K562 (cell line): ENCODE data around the gene BPIFB2. TPM values are rescaled to one million over a fixed set of nuclear protein-coding genes. Genes with fewer than 3 reads are reported as not detected.

Experiments
- BRF1 ChIP-seq: IDR thresholded peaks from 3 replicates; pipeline ENCODE4 v1.6.1; 2011; ENCODE audit warnings: borderline replicate concordance, mild to moderate bottlenecking; ENCODE audit not compliant: insufficient read length; ENCODE audit errors: extremely low read depth
- CREBBP ChIP-seq: IDR thresholded peaks from one replicate; pipeline ENCODE4 v1.6.1; 2012; ENCODE audit warnings: low read depth, mild to moderate bottlenecking, control low read depth, inconsistent platforms, low read length
- CXXC5 ChIP-seq: fragments of 250-450 bp; sonication (Bioruptor Pico); IDR thresholded peaks from 2 replicates; pipeline ENCODE4 v1.8.0; 2022; ENCODE audit warnings: inconsistent platforms, mild to moderate bottlenecking, moderate library complexity
- ETS2 ChIP-seq: IDR thresholded peaks from 2 replicates; pipeline ENCODE4 v1.6.1; 2016; ENCODE audit warnings: borderline replicate concordance, missing genetic modification characterization, mild to moderate bottlenecking, moderate library complexity, missing compliant biosample characterization; ENCODE audit not compliant: poor library complexity, severe bottlenecking
- FOXA1 ChIP-seq: fragments of 450-650 bp; IDR thresholded peaks from 2 replicates; pipeline ENCODE4 v1.6.1; 2016; ENCODE audit warnings: mild to moderate bottlenecking, borderline replicate concordance
- PRMT5 ChIP-seq: sonication (generic); formaldehyde crosslinking; IDR thresholded peaks from 2 replicates; pipeline ENCODE4 v1.5.0; 2020; ENCODE audit warnings: missing genetic modification reagents
- SMARCB1 ChIP-seq: IDR thresholded peaks from 2 replicates; pipeline ENCODE4 v1.6.1; 2011; ENCODE audit warnings: improper control_type of control experiment, low read depth; ENCODE audit not compliant: insufficient read length
- TAF9B ChIP-seq: fragments of 450-650 bp; IDR thresholded peaks from 2 replicates; pipeline ENCODE4 v1.6.1; 2018; ENCODE audit warnings: mild to moderate bottlenecking; ENCODE audit not compliant: partially characterized antibody
- TBL1XR1 ChIP-seq, 2 experiments: IDR thresholded peaks; 2 replicates each; pipeline ENCODE4 v1.6.1; 2012; ENCODE audit warnings: improper control_type of control experiment in 2 of 2, low read length in 2 of 2, mild to moderate bottlenecking in 1 of 2
- polyA plus RNA-seq, 8 experiments: library from polyadenylated mRNA; depleted of rRNA in 4 of 8; stranded (reverse) in 5 of 8; unstranded in 3 of 8; fragments of >200 nt; fragmentation: Nextera tagmentation in 2 of 8; fragmentation: Illumina TruSeq in 1 of 8; extraction: Ambion mirVana in 2 of 8; extraction: Trizol in 1 of 8; gene quantifications; 2 replicates each; pipeline versions ENCODE4 v1.2.1 to v1.2.3, GENCODE V29; 2011 to 2014; ENCODE audit warnings: inconsistent platforms in 1 of 8, missing spikeins in 1 of 8
- total RNA-seq, 7 experiments: library from RNA; depleted of rRNA in 6 of 7; stranded (reverse); fragments of >200 nt in 6 of 7; fragmentation: Illumina TruSeq in 2 of 7; extraction: Trizol in 2 of 7; gene quantifications; 2 replicates each; pipeline versions ENCODE4 v1.2.1 to v1.2.3, GENCODE V29; 2011 to 2021; ENCODE audit warnings: low replicate concordance in 1 of 7
- TF ChIP-seq, protein P1 (sequence below): fragments of 200-800 bp; sonication (Bioruptor generic); IDR thresholded peaks from 2 replicates; pipeline ENCODE4 v1.6.1; 2017; ENCODE audit warnings: missing genetic modification characterization, missing compliant biosample characterization

Gene BPIFB2
- total and polyA plus RNA-seq, 9 of the 15 experiments (the other 6 are each of a cell fraction or from before 2014, with no cell fraction given): not detected

DNA sequence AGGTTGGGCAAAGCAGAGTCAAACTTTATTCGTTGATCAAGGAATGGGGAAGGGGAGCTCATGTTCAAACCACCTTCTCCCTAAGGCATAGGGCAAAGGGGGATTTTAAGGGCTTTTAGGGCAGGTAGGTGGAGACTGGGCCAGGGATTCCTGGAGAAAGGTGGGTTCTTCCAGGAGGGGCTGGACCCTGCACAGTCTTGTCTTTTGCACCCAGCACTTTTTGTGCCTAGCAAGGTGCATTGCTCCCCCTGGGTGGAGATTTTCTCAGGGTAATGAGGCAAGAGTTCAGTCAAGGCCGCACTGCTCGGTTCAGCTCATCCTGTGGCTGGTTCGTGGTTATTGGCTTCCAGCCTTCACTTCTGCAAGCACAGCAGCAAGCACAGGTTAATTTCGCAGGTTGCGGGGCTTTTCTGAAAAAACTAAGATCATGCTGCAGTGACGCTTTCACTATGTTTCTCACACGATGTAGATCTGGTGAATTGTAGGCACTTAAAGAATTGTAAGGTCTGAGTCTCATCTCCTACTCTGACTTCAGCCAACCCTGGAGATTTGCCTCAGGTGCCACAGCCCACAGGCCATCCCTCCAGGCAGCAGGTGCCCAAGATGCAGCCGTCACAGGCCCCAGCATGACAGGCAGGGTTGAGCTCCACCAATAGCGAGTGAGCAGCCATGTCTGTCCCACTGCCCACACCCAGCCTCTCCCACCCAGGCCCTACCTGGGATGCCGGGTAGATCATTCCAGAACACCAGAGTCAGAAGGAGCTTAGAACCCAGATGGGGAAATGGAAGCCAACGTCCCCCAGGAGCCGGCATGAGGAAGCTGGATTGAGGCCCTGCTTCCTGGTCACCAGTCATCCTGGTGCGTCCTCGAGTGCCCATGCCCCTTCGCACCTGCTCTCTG is 40.4 kb upstream of the BPIFB2 start (continued):
- no peak for TF ChIP-seq PRMT5 (CRISPR knock-in tag)
- TF ChIP-seq CREBBP: no peak
- TF ChIP-seq ETS2 (tag): no peak
- TF ChIP-seq, protein P1, sequence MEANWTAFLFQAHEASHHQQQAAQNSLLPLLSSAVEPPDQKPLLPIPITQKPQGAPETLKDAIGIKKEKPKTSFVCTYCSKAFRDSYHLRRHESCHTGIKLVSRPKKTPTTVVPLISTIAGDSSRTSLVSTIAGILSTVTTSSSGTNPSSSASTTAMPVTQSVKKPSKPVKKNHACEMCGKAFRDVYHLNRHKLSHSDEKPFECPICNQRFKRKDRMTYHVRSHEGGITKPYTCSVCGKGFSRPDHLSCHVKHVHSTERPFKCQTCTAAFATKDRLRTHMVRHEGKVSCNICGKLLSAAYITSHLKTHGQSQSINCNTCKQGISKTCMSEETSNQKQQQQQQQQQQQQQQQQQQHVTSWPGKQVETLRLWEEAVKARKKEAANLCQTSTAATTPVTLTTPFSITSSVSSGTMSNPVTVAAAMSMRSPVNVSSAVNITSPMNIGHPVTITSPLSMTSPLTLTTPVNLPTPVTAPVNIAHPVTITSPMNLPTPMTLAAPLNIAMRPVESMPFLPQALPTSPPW: no peak
- TF ChIP-seq SMARCB1: no peak
- no peak for TF ChIP-seq TAF9B
- TF ChIP-seq CXXC5 (CRISPR knock-in tag): no peak
- TF ChIP-seq FOXA1: no peak
- TF ChIP-seq BRF1: no peak
- TF ChIP-seq TBL1XR1 (IDR thresholded peaks at IDR 0.05; ENCODE audit: low read length in 2 of 2): no peak
